ENCODE results near the gene GRAMD1A. TPM values are rescaled to one million over a fixed set of nuclear protein-coding genes. Genes with fewer than 3 reads are reported as not detected.
A peak's percentile ranks its signal among the peaks of the same experiment; 100 is the strongest.
"Not testable (repeated sequence)": the region's sequence is repeated elsewhere in the genome, so short reads cannot be mapped to it uniquely, and the experiment has no call there.

Gene GRAMD1A
- total RNA-seq, 4 donors from 2014 or later = 27.8 to 55.3 (median 52.1) TPM

DNA sequence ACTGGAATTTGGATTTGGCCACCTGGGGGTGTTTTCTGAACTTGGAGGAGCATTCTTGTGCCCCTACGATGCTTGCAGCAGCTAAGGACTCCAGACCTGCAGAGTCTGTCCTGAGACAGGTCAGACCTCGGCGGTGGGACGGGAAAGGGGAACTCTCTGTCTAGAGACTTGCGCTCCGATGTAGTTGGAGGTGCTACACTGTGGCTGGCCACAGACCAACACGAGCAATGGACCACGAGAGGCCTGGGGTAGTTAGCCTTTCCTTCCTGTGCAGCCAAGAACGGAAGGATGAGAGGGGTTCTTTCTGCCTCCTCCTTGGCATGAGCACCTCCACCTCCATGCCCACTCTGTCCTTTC lies 5.9 kb upstream of the GRAMD1A start:
- no peaks in the 10 kb centered on the region for H3K27me3 ChIP-seq
- no peak overlapping the region for H3K4me3 ChIP-seq
- H3K4me1 ChIP-seq = peaks cover 11 to 38% (median 34%) of the 10 kb centered on the region in 4 donors
- TF ChIP-seq POLR2AphosphoS5 (IDR thresholded peaks at IDR 0.05) (no peak), EP300 (IDR thresholded peaks at IDR 0.05) (no peak), POLR2A (IDR thresholded peaks at IDR 0.05; ENCODE audit: low read depth) (no peak)
- TF ChIP-seq, protein P1, sequence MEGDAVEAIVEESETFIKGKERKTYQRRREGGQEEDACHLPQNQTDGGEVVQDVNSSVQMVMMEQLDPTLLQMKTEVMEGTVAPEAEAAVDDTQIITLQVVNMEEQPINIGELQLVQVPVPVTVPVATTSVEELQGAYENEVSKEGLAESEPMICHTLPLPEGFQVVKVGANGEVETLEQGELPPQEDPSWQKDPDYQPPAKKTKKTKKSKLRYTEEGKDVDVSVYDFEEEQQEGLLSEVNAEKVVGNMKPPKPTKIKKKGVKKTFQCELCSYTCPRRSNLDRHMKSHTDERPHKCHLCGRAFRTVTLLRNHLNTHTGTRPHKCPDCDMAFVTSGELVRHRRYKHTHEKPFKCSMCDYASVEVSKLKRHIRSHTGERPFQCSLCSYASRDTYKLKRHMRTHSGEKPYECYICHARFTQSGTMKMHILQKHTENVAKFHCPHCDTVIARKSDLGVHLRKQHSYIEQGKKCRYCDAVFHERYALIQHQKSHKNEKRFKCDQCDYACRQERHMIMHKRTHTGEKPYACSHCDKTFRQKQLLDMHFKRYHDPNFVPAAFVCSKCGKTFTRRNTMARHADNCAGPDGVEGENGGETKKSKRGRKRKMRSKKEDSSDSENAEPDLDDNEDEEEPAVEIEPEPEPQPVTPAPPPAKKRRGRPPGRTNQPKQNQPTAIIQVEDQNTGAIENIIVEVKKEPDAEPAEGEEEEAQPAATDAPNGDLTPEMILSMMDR (IDR thresholded peaks at IDR 0.05) = no peak
- no peaks in the 10 kb centered on the region for H3K9me3 ChIP-seq
- whole genome bisulfite sequencing = 78% methylated on average over 9 of the region's 9 CpGs
- H3K36me3 ChIP-seq = no peaks in the 10 kb centered on the region
- peak overlapping the region; percentile 41 to 65 (median 52) for H3K27ac ChIP-seq (replicated peaks in 1 of 4)
- intact Hi-C loops (cut with DNase I) = no loop called here
- DNase-seq (ENCODE audit: extremely low spot score) = no peak

DNA sequence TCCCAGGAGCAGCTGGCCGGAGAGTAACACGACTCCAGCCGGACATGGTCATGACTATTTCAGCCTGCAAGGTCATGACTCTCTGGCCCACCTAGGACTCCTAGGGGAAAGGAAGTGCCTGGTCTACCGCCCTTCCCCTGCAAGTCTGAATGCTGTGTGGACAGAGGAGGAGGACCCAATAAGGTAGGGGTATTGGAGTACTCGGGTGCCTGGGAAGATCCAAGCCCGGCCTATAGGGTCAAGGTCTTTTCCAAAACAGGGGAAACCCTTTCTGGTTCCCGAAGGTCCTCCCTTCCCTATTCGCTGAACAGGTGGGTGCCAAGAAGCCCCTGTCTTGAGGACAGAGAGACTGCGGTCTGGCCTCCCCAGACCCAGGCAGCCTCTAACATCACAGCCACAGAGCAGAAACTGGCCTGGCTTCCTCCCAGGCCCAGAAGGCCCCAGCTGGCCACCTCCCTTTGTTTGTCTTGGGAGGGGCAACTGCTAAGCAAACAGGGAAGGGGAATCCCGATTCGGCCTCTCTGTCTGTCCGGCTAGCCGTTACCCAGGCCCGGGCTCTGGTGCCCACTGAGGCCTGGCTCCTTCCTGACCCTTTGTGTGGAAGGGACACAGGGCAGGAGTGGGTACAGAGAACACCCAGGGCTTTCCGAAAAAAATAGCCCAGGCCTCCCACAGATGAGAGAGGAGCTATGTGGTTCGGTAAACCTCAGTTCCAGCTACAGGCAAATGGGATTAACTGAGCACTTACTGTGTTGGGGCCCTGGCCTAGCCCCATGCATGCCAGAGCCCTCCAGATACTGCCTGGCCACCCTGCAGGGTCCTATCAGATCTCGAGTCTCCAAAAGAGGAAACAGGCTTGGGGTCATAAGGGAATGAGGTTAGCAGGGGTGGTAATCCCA lies 5.2 kb upstream of the GRAMD1A start:
- Histone ChIP-seq H3K27me3 (no peaks in the 10 kb centered on the region), H3K36me3 (no peaks in the 10 kb centered on the region), H3K27ac (replicated peaks in 1 of 4) (peak overlapping the region; percentile 41 to 65 (median 52)), H3K4me1 (peaks cover 17 to 42% (median 38%) of the 10 kb centered on the region in 4 donors), H3K4me3 (no peak overlapping the region), H3K9me3 (no peaks in the 10 kb centered on the region)
- TF ChIP-seq EP300 (IDR thresholded peaks at IDR 0.05) (no peak), POLR2AphosphoS5 (IDR thresholded peaks at IDR 0.05) (no peak), POLR2A (IDR thresholded peaks at IDR 0.05; ENCODE audit: low read depth) (no peak)
- TF ChIP-seq, protein P1 (IDR thresholded peaks at IDR 0.05) = no peak
- intact Hi-C loops (cut with DNase I) = no loop called here
- 65% methylated on average over 14 of the region's 17 CpGs for WGBS
- DNase-seq (ENCODE audit: extremely low spot score) = no peak

DNA sequence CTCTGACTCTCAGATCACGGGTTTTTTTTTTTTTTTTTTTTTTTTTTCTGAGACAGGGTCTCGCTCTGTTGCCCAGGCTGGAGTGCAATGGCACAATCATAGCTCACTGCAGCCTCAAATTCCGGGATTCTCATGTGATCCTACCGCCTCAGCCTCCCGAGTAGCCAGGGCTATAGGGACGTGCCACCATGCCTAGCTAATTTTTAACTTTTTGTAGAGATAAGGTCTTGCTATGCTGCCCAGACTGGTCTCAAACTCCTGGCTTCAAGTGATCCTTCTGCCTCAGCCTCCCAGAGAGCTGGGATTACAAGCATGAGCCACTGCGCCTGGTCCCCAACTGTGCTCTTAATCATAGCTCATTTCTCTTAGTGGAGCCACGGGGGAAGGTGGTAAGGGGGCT lies 4.6 kb upstream of the GRAMD1A start:
- no peak for TF ChIP-seq EP300 (IDR thresholded peaks at IDR 0.05)
- intact Hi-C loops (cut with DNase I) = no loop called here
- 90% methylated on average over 8 of the region's 8 CpGs for WGBS
- Histone ChIP-seq H3K27ac (replicated peaks in 1 of 4) (peak overlapping the region in 2 of 4 donors; percentile 52 to 69), H3K27me3 (no peaks in the 10 kb centered on the region), H3K4me3 (no peak overlapping the region), H3K9me3 (no peaks in the 10 kb centered on the region), H3K36me3 (no peaks in the 10 kb centered on the region), H3K4me1 (peaks cover 17 to 42% (median 38%) of the 10 kb centered on the region in 4 donors)
- DNase-seq (ENCODE audit: extremely low spot score) = no peak

DNA sequence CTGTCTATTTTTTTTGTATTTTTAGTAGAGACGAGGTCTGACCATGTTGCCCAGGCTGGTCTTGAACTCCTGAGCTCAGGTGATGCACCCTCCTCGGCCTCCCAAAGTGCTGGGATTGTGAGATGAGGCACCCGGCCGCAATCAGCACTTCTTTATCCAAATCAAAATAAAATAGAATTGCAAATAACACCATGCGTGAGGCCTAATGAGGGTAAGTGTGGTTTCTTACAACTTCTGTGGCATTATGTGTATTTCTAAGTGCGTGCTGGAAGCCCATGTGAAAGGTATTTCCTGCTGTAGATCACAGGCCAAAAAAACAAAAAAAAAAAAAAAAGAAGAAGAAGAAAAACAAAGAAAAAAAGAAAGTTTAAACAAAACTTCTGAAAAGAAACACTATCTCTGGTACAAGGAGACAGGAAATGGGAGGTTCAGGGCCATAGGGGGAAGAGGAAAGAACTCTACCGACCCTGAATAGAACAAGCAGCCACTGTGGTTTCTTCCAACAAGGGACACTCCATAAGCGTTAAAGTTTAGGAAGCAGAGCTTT lies 3.0 kb upstream of the GRAMD1A start:
- peaks cover 0 to 4% (median under 1%) of the 10 kb centered on the region in 4 donors for H3K36me3 ChIP-seq
- H3K27me3 ChIP-seq = no peaks in the 10 kb centered on the region
- no peaks in the 10 kb centered on the region for H3K9me3 ChIP-seq
- H3K27ac ChIP-seq (replicated peaks in 1 of 4) = peak overlapping the region; percentile 27 to 69 (median 33)
- intact Hi-C loops (cut with DNase I) = no loop called here
- H3K4me1 ChIP-seq = peaks cover 32 to 54% (median 52%) of the 10 kb centered on the region in 4 donors
- TF ChIP-seq, protein P1 (IDR thresholded peaks at IDR 0.05) = no peak
- no peak for TF ChIP-seq POLR2A (IDR thresholded peaks at IDR 0.05; ENCODE audit: low read depth)
- WGBS = 67% methylated on average over 8 of the region's 8 CpGs
- H3K4me3 ChIP-seq = no peak overlapping the region
- no peak for DNase-seq (ENCODE audit: extremely low spot score)

DNA sequence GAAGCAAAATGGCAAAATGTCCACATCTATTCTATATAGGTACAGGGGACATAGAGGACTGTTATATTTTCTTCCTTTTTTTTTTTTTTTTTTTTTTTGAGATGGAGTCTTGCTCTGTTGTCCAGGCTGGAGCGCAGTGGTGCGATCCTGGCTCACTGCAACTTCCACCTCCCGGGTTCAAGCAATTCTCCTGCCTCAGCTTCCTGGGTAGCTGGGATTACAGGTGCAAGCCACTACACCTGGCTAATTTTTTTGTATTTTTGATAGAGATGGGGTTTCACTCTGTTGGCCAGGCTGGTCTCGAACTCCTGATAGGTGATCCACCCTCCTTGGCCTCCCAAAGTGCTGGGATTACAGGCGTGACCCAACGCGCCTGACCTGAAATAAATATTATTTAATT lies 1.9 kb upstream of the GRAMD1A start:
- H3K9me3 ChIP-seq; intact Hi-C loops (cut with DNase I); H3K27me3 ChIP-seq; H3K4me3 ChIP-seq; DNase-seq (ENCODE audit: extremely low spot score): not testable (repeated sequence)
- WGBS = 89% methylated on average over 7 of the region's 7 CpGs
- Histone ChIP-seq H3K36me3 (peaks cover 0 to 11% (median 3%) of the 10 kb centered on the region in 4 donors), H3K27ac (replicated peaks in 1 of 4) (peak overlapping the region; percentile 93 to 100 (median 99)), H3K4me1 (peaks cover 43 to 64% (median 61%) of the 10 kb centered on the region in 4 donors)
